Activated gamma-delta T cell treated with Interleukin-2 at 50 U/mL for 16 hours (primary cell): Measurements from ENCODE around the gene WDCP.

ENCODE experiments used
- DNase-seq: peaks from one replicate; pipeline ENCODE4 v3.0.0-alpha.2; 2020

WDCP gene

DNA sequence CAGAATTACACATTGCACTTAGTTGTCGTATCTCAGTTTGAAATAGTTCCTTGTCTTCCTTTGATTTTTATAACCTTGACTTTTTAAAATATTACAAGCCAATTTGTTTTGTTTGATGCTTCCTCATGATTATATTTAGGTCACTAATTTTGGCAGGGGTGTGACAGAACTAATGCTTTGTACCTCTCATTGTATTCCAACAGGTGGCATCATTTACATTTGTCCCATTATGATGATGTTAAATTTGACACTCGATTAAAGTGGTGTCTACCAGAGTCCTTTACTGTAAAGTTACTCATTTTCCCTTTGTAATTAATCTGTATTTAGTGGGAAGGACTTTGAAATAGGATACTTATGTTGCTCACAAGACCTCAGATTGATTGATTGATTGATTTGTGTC lies 58.8 kb downstream of the WDCP start:
- DNase-seq = no peak
